MCF 10A (cell line): ENCODE measurements around the gene ZBTB47. TPM values are rescaled to one million over a fixed set of nuclear protein-coding genes. Genes with fewer than 3 reads are reported as not detected.

Experiments used
- BruUV-seq: library from RNA; stranded (reverse); fragments of 400-500 nt; replicated peaks from 2 replicates; lab custom pipeline; 2021; lab: Mats Ljungman, UMichigan
- CTCF ChIA-PET: fragments of 300-600 bp; sonication (Branson Sonifier 250); formaldehyde crosslinking; extraction: SDS; loops from one replicate; lab custom pipeline; 2021; ENCODE audit warnings: antibody characterized with exemption, inconsistent platforms; lab: Yijun Ruan, JAX
- POLR2A ChIA-PET: fragments of 300-600, 350-650 bp; sonication (Branson Sonifier 250); formaldehyde crosslinking; extraction: SDS; loops from one replicate; lab custom pipeline; 2020; ENCODE audit warnings: antibody characterized with exemption, inconsistent platforms; lab: Yijun Ruan, JAX
- DNase-seq: peaks from one replicate; pipeline ENCODE4 v3.0.0-alpha.2; 2018; ENCODE audit not compliant: unreplicated experiment
- H3K27ac Mint-ChIP-seq: one replicate; pipeline ENCODE4 v1.8.0; 2022; ENCODE audit warnings: mild to moderate bottlenecking, low read depth, mixed read lengths; ENCODE audit not compliant: unreplicated experiment
- H3K27me3 Mint-ChIP-seq: one replicate; pipeline ENCODE4 v1.8.0; 2022; ENCODE audit warnings: mixed read lengths; ENCODE audit not compliant: insufficient read depth, unreplicated experiment
- H3K36me3 Mint-ChIP-seq: one replicate; pipeline ENCODE4 v1.8.0; 2022; ENCODE audit warnings: mild to moderate bottlenecking, moderate library complexity, mixed read lengths; ENCODE audit not compliant: insufficient read depth, unreplicated experiment
- H3K4me1 Mint-ChIP-seq: one replicate; pipeline ENCODE4 v1.8.0; 2022; ENCODE audit warnings: mixed read lengths; ENCODE audit not compliant: insufficient read depth, unreplicated experiment
- H3K4me3 Mint-ChIP-seq: one replicate; pipeline ENCODE4 v1.8.0; 2022; ENCODE audit warnings: mild to moderate bottlenecking, moderate library complexity, mixed read lengths; ENCODE audit not compliant: unreplicated experiment
- H3K9me3 Mint-ChIP-seq: one replicate; pipeline ENCODE4 v1.8.0; 2022; ENCODE audit warnings: mixed read lengths; ENCODE audit not compliant: unreplicated experiment
- CTCF ChIP-seq: fragments of 200-600 bp; IDR thresholded peaks from one replicate; pipeline ENCODE4 v1.8.0; 2022; ENCODE audit warnings: antibody characterized with exemption, mild to moderate bottlenecking; ENCODE audit not compliant: unreplicated experiment
- intact Hi-C: fragments of 100-400 bp; cut with micrococcal nuclease; formaldehyde crosslinking; loops from 2 replicates; pipeline ENCODE4 v1.14.1; 2022
- total RNA-seq: library from RNA; stranded (reverse); gene quantifications from 2 replicates; pipeline ENCODE4 v1.2.3, GENCODE V29; 2022

Gene ZBTB47
- total RNA-seq, 1 experiment from 2014 or later = 10.9 TPM

- H3K36me3 Mint-ChIP-seq = peaks cover 22% of the 10 kb centered on the region
- peaks cover 12% of the 10 kb centered on the region for H3K4me1 Mint-ChIP-seq
- no TSS peak for BruUV-seq
- TF ChIP-seq CTCF = no peak
- intact Hi-C loops = no loop called here
- no peaks in the 10 kb centered on the region for H3K27me3 Mint-ChIP-seq
- DNase-seq = no peak
- POLR2A ChIA-PET = interaction anchor here (0.5 to 1.0 kb wide), 3 partner anchors 14 to 61 kb away, joined by 3 to 7 read pairs (median 3); no protein-coding TSS in a partner anchor
- H3K27ac Mint-ChIP-seq = no peak overlapping the region
- H3K9me3 Mint-ChIP-seq = no peaks in the 10 kb centered on the region
- CTCF ChIA-PET = interaction anchor here (0.5 to 1.0 kb wide), 3 partner anchors 10 to 268 kb away, joined by 3 read pairs; no protein-coding TSS in a partner anchor
- H3K4me3 Mint-ChIP-seq = no peak overlapping the region
These were observed 9.5 kb downstream of the ZBTB47 start for GRCh38 chr3:42662813-42663535.

GRCh38 chr3:42663581-42664437, 10.3 kb downstream of the ZBTB47 start:
- Mint-ChIP-seq H3K27me3 (no peaks in the 10 kb centered on the region), H3K36me3 (peaks cover 22% of the 10 kb centered on the region), H3K4me1 (peaks cover 11% of the 10 kb centered on the region), H3K9me3 (no peaks in the 10 kb centered on the region), H3K27ac (peak overlapping the region; percentile 23), H3K4me3 (no peak overlapping the region)
- POLR2A ChIA-PET = interaction anchor here (0.6 to 1.0 kb wide), 2 partner anchors 14 to 56 kb away, joined by 3 to 7 read pairs; no protein-coding TSS in a partner anchor
- CTCF ChIA-PET = interaction anchor here (0.5 to 1.0 kb wide), 3 partner anchors 9 to 267 kb away, joined by 3 read pairs; no protein-coding TSS in a partner anchor
- DNase-seq = no peak
- intact Hi-C loops = no loop called here
- no peak for TF ChIP-seq CTCF
- BruUV-seq = no TSS peak

GRCh38 chr3:42664438-42664803, 10.9 kb downstream of the ZBTB47 start:
- no peak overlapping the region for H3K27ac Mint-ChIP-seq
- H3K27me3 Mint-ChIP-seq = no peaks in the 10 kb centered on the region
- no peak for DNase-seq
- BruUV-seq = no TSS peak
- no peak for TF ChIP-seq CTCF
- no peak overlapping the region for H3K4me3 Mint-ChIP-seq
- intact Hi-C loops = no loop called here
- POLR2A ChIA-PET = interaction anchor here (2.9 kb wide), 1 partner anchor 10 kb away, joined by 9 read pairs; no protein-coding TSS in a partner anchor
- H3K9me3 Mint-ChIP-seq = no peaks in the 10 kb centered on the region
- H3K36me3 Mint-ChIP-seq = peaks cover 22% of the 10 kb centered on the region
- CTCF ChIA-PET = interaction anchor here (0.6 to 1.0 kb wide), 2 partner anchors 9 to 63 kb away, joined by 3 read pairs; no protein-coding TSS in a partner anchor
- H3K4me1 Mint-ChIP-seq = peaks cover 7% of the 10 kb centered on the region
